SK-N-SH (cell line): ENCODE results near the gene CRB2. TPM values are rescaled to one million over a fixed set of nuclear protein-coding genes. Genes with fewer than 3 reads are reported as not detected.

Experiments
- CTCF ChIA-PET: fragments of 300-600, 350-600 bp; formaldehyde crosslinking; extraction: SDS; loops from one replicate; lab custom pipeline; 2021; lab: Yijun Ruan, JAX
- POLR2A ChIA-PET: fragments of 350-600 bp; sonication (Branson Sonifier 250); formaldehyde crosslinking; extraction: SDS; loops from one replicate; lab custom pipeline; 2020; ENCODE audit warnings: antibody characterized with exemption, inconsistent platforms; lab: Yijun Ruan, JAX
- DNase-seq: peaks from one replicate; pipeline ENCODE4 v3.0.0; 2012
- H2AFZ ChIP-seq: fragments of 200-600 bp; sonication (generic); 2 replicates; pipeline ENCODE4 v1.8.1; 2016; ENCODE audit warnings: antibody characterized with exemption, mild to moderate bottlenecking, low read depth
- H3F3A ChIP-seq: fragments of 200-600 bp; sonication (generic); replicated peaks from 2 replicates; pipeline ENCODE3; 2016; ENCODE audit warnings: antibody characterized with exemption, mild to moderate bottlenecking; ENCODE audit not compliant: insufficient read depth
- H3K27ac ChIP-seq, 2 experiments: fragments of 200-500 bp in 1 of 2; fragments of 200-600 bp in 1 of 2; sonication (Bioruptor generic) in 1 of 2; sonication (generic), shearing (Covaris generic) in 1 of 2; 2 replicates each; pipeline versions ENCODE4 v1.5.1 to v1.6.1; 2014 to 2016; ENCODE audit warnings: low read depth in 2 of 2, inconsistent platforms in 1 of 2, low read length in 1 of 2, mild to moderate bottlenecking in 1 of 2, mixed read lengths in 1 of 2
- H3K27me3 ChIP-seq: fragments of 200-600 bp; sonication (generic), shearing (Covaris generic); 2 replicates; pipeline ENCODE4 v1.6.1; 2016; ENCODE audit warnings: mixed run types; ENCODE audit not compliant: insufficient read depth
- H3K36me3 ChIP-seq, 2 experiments: fragments of 200-500 bp in 1 of 2; fragments of 200-600 bp in 1 of 2; sonication (Bioruptor generic) in 1 of 2; sonication (generic) in 1 of 2; replicated peaks in 1 of 2; 2 replicates each; pipeline versions ENCODE3 to v1.5.1; 2014 to 2016; ENCODE audit warnings: low read length in 1 of 2, mild to moderate bottlenecking in 1 of 2; ENCODE audit not compliant: insufficient read depth in 2 of 2, control insufficient read depth in 1 of 2
- H3K4me1 ChIP-seq, 2 experiments: fragments of 200-500 bp in 1 of 2; fragments of 200-600 bp in 1 of 2; sonication (Bioruptor generic) in 1 of 2; sonication (generic), shearing (Covaris generic) in 1 of 2; 2 replicates each; pipeline versions ENCODE4 v1.5.1 to v1.6.1; 2014 to 2016; ENCODE audit warnings: low read depth in 1 of 2, low read length in 1 of 2, mixed run types in 1 of 2; ENCODE audit not compliant: insufficient read depth in 2 of 2, control insufficient read depth in 1 of 2
- H3K4me2 ChIP-seq: fragments of 200-600 bp; sonication (generic), shearing (Covaris generic); 2 replicates; pipeline ENCODE4 v1.6.1; 2017; ENCODE audit warnings: mixed run types
- H3K4me3 ChIP-seq, 2 experiments: fragments of 200-500 bp in 1 of 2; fragments of 200-600 bp in 1 of 2; sonication (Bioruptor generic) in 1 of 2; sonication (generic), shearing (Covaris generic) in 1 of 2; 2 replicates each; pipeline versions ENCODE4 v1.5.1 to v1.8.1; 2014 to 2016; ENCODE audit warnings: low read depth in 2 of 2, inconsistent platforms in 1 of 2, low read length in 1 of 2, mild to moderate bottlenecking in 1 of 2, mixed read lengths in 1 of 2, moderate library complexity in 1 of 2
- H3K79me2 ChIP-seq: fragments of 200-600 bp; sonication (generic); 2 replicates; pipeline ENCODE4 v1.8.1; 2017; ENCODE audit warnings: mild to moderate bottlenecking; ENCODE audit not compliant: insufficient read depth
- H3K9ac ChIP-seq: fragments of 200-600 bp; sonication (generic); 2 replicates; pipeline ENCODE4 v1.6.1; 2017; ENCODE audit warnings: mixed run types
- H3K9me2 ChIP-seq: fragments of 200-600 bp; sonication (generic); 2 replicates; pipeline ENCODE4 v1.6.1; 2017; ENCODE audit warnings: mixed run types
- H3K9me3 ChIP-seq: fragments of 200-600 bp; sonication (generic); 2 replicates; pipeline ENCODE4 v1.6.1; 2017; ENCODE audit warnings: mixed run types, mild to moderate bottlenecking, moderate library complexity
- H4K20me1 ChIP-seq: fragments of 200-600 bp; sonication (generic); 2 replicates; pipeline ENCODE4 v1.6.1; 2017; ENCODE audit warnings: mild to moderate bottlenecking, mixed run types; ENCODE audit not compliant: insufficient read depth
- CTCF ChIP-seq: fragments of 200-600 bp; sonication (generic); IDR thresholded peaks from 2 replicates; pipeline ENCODE4 v1.6.1; 2017; ENCODE audit warnings: antibody characterized with exemption, mild to moderate bottlenecking, moderate library complexity
- EP300 ChIP-seq, 2 experiments: IDR thresholded peaks; 2 replicates each; pipeline versions ENCODE4 v1.4.0 to v1.6.1; 2012; ENCODE audit warnings: borderline replicate concordance in 1 of 2, low read depth in 1 of 2, low read length in 1 of 2
- FOSL2 ChIP-seq: IDR thresholded peaks from 2 replicates; pipeline ENCODE4 v1.4.0; 2012; ENCODE audit warnings: low read depth, mild to moderate bottlenecking, moderate library complexity, borderline replicate concordance
- FOXM1 ChIP-seq: IDR thresholded peaks from 2 replicates; pipeline ENCODE4 v1.4.0; 2012; ENCODE audit warnings: low read depth, mild to moderate bottlenecking
- IRF3 ChIP-seq: fragments of 150-350 bp; IDR thresholded peaks from 2 replicates; pipeline ENCODE4 v1.6.1; 2016; ENCODE audit warnings: mild to moderate bottlenecking, low read depth, low read length
- MEF2A ChIP-seq: IDR thresholded peaks from 2 replicates; pipeline ENCODE4 v1.4.0; 2012; ENCODE audit warnings: low read depth, borderline replicate concordance
- RCOR1 ChIP-seq: fragments of 150-350 bp; IDR thresholded peaks from 2 replicates; pipeline ENCODE4 v1.6.1; 2017; ENCODE audit warnings: antibody characterized with exemption, low read length
- REST ChIP-seq: IDR thresholded peaks from 2 replicates; pipeline ENCODE4 v1.6.1; 2012; ENCODE audit warnings: mild to moderate bottlenecking, low read depth, low read length, moderate library complexity
- TAF1 ChIP-seq: IDR thresholded peaks from 2 replicates; pipeline ENCODE4 v1.6.1; 2012; ENCODE audit warnings: low read depth, mild to moderate bottlenecking, low read length, moderate library complexity, borderline replicate concordance
- USF1 ChIP-seq: IDR thresholded peaks from 2 replicates; pipeline ENCODE4 v1.4.0; 2012; ENCODE audit warnings: low read depth, borderline replicate concordance
- WGBS: methylation state at CpG from one replicate; pipeline ENCODE4 v1.1.6; 2017; ENCODE audit warnings: low lambda C conversion rate; 5-methylcytosine and 5-hydroxymethylcytosine counted together
- polyA plus RNA-seq, 3 experiments: library from polyadenylated mRNA; depleted of rRNA; stranded (reverse); fragments of >200 nt; gene quantifications; 2 replicates each; pipeline ENCODE4 v1.2.3, GENCODE V29; 2012

CRB2 gene
- polyA plus RNA-seq, 1 of the 3 experiments (the other 2 are of a cell fraction): not detected

- no peak overlapping the region for H2AFZ ChIP-seq
- TF ChIP-seq RCOR1: no peak
- TF ChIP-seq IRF3: no peak
- TF ChIP-seq USF1: no peak
- no peak for TF ChIP-seq FOSL2
- no peak for TF ChIP-seq REST
- no peak for TF ChIP-seq TAF1
- no peak for TF ChIP-seq FOXM1
- TF ChIP-seq CTCF: no peak
- no peak for TF ChIP-seq MEF2A
- TF ChIP-seq EP300 (IDR thresholded peaks at IDR 0.05; ENCODE audit: borderline replicate concordance in 1 of 2, low read depth in 1 of 2, low read length in 1 of 2): no peak
- TF ChIP-seq, all 33 proteins: peak for 0
- Histone ChIP-seq H3K4me3 (no peak overlapping the region), H3K27me3 (no peaks in the 10 kb centered on the region), H3K9me3 (no peaks in the 10 kb centered on the region), H3F3A (no peaks in the 10 kb centered on the region), H3K9me2 (no peaks in the 10 kb centered on the region), H3K36me3 (no peaks in the 10 kb centered on the region), H3K4me2 (no peak overlapping the region), H3K9ac (no peak overlapping the region), H4K20me1 (no peaks in the 10 kb centered on the region), H3K4me1 (peaks cover 0 to 10% of the 10 kb centered on the region in 2 experiments; a peak in 1 of 4 replicates), H3K27ac (no peak overlapping the region), H3K79me2 (no peaks in the 10 kb centered on the region)
- DNase-seq: no peak
- 87% methylated on average over 3 of the region's 3 CpGs for WGBS
- ChIA-PET POLR2A (no interaction called here), CTCF (interaction anchor here (0.9 to 1.4 kb wide), 4 partner anchors 15 to 51 kb away, joined by 3 to 4 read pairs (median 3); no protein-coding TSS in a partner anchor)
These were observed 21.4 kb upstream of the CRB2 start for GRCh38 chr9:123334639-123335038.
